Retinal pigment epithelial cell (primary cell): ENCODE measurements around the gene NUB1.

Source experiments
- DNase-seq: peaks from one replicate; pipeline ENCODE4 v3.0.0-alpha.2; 2010; ENCODE audit warnings: low read depth
- H3K4me3 ChIP-seq: 2 replicates; pipeline ENCODE4 v1.5.1; 2011; ENCODE audit warnings: mild to moderate bottlenecking, low read length, control low read depth, moderate library complexity
- CTCF ChIP-seq: conservative IDR thresholded peaks from 2 replicates; pipeline ENCODE4 v1.5.1; 2011; ENCODE audit warnings: low read depth, low read length, control low read depth, inconsistent platforms

Gene NUB1

GRCh38 chr7:151376218-151376902 is 34.7 kb downstream of the NUB1 start:
- H3K4me3 ChIP-seq: no peak overlapping the region
- no peak for TF ChIP-seq CTCF
- DNase-seq: no peak

- no peak for DNase-seq
- H3K4me3 ChIP-seq: no peak overlapping the region
- TF ChIP-seq CTCF: no peak
Observed at GRCh38 chr7:151377406-151377805, 35.8 kb downstream of the NUB1 start.

- H3K4me3 ChIP-seq: no peak overlapping the region
- TF ChIP-seq CTCF: no peak
Observed at GRCh38 chr7:151378011-151378410, 36.4 kb downstream of the NUB1 start.

GRCh38 chr7:151378496-151379192 is 37.0 kb downstream of the NUB1 start:
- no peak overlapping the region for H3K4me3 ChIP-seq
- TF ChIP-seq CTCF: no peak
- DNase-seq: no peak

More at GRCh38 chr7:151378011-151378410, 36.4 kb downstream of the NUB1 start:
- no peak for DNase-seq

GRCh38 chr7:151379193-151379520 is 37.5 kb downstream of the NUB1 start:
- no peak for DNase-seq
- no peak overlapping the region for H3K4me3 ChIP-seq
- no peak for TF ChIP-seq CTCF

GRCh38 chr7:151379534-151380198 is 38.1 kb downstream of the NUB1 start:
- DNase-seq: no peak
- no peak for TF ChIP-seq CTCF
- H3K4me3 ChIP-seq: no peak overlapping the region
